ENCODE data around the gene CISTR.

DNA sequence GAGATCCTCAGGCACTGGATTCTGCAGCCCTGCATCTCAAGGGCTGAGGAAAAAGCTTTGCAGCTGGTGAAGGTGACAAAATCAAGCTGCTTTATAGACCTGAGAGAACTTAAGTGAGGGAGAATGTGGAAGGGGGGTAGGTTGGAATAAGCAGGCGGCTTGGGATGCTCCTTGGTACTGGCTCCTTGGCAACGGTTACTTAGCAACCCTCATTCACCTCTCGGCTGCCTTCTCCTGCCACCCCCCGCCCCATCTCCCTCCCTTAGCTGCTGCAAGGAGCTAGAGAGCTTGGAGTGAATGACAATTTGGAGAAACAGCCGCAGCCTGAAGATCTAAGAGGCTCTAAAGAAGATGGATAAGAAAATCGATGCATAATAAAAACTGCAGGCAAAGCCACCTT lies 44.1 kb upstream of the CISTR start:
- TF ChIP-seq, protein P1, sequence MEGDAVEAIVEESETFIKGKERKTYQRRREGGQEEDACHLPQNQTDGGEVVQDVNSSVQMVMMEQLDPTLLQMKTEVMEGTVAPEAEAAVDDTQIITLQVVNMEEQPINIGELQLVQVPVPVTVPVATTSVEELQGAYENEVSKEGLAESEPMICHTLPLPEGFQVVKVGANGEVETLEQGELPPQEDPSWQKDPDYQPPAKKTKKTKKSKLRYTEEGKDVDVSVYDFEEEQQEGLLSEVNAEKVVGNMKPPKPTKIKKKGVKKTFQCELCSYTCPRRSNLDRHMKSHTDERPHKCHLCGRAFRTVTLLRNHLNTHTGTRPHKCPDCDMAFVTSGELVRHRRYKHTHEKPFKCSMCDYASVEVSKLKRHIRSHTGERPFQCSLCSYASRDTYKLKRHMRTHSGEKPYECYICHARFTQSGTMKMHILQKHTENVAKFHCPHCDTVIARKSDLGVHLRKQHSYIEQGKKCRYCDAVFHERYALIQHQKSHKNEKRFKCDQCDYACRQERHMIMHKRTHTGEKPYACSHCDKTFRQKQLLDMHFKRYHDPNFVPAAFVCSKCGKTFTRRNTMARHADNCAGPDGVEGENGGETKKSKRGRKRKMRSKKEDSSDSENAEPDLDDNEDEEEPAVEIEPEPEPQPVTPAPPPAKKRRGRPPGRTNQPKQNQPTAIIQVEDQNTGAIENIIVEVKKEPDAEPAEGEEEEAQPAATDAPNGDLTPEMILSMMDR (IDR thresholded peaks at IDR 0.05; ENCODE audit: insufficient read depth, low read length), result no peak
- TF ChIP-seq POLR2AphosphoS5 (IDR thresholded peaks at IDR 0.05; ENCODE audit: low read depth), result no peak
- TF ChIP-seq, protein P2, sequence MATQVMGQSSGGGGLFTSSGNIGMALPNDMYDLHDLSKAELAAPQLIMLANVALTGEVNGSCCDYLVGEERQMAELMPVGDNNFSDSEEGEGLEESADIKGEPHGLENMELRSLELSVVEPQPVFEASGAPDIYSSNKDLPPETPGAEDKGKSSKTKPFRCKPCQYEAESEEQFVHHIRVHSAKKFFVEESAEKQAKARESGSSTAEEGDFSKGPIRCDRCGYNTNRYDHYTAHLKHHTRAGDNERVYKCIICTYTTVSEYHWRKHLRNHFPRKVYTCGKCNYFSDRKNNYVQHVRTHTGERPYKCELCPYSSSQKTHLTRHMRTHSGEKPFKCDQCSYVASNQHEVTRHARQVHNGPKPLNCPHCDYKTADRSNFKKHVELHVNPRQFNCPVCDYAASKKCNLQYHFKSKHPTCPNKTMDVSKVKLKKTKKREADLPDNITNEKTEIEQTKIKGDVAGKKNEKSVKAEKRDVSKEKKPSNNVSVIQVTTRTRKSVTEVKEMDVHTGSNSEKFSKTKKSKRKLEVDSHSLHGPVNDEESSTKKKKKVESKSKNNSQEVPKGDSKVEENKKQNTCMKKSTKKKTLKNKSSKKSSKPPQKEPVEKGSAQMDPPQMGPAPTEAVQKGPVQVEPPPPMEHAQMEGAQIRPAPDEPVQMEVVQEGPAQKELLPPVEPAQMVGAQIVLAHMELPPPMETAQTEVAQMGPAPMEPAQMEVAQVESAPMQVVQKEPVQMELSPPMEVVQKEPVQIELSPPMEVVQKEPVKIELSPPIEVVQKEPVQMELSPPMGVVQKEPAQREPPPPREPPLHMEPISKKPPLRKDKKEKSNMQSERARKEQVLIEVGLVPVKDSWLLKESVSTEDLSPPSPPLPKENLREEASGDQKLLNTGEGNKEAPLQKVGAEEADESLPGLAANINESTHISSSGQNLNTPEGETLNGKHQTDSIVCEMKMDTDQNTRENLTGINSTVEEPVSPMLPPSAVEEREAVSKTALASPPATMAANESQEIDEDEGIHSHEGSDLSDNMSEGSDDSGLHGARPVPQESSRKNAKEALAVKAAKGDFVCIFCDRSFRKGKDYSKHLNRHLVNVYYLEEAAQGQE (IDR thresholded peaks at IDR 0.05; ENCODE audit: insufficient replicate concordance, low read depth), result no peak

Measured in HL-60 (cell line).